Endothelial cell of umbilical vein (primary cell): Measurements from ENCODE around the gene ARMC3. TPM values are rescaled to one million over a fixed set of nuclear protein-coding genes. Genes with fewer than 3 reads are reported as not detected.

Experiments used
- BruUV-seq: library from RNA; stranded (reverse); fragments of 400-500 nt; replicated peaks from 2 replicates; lab custom pipeline; 2021; lab: Mats Ljungman, UMichigan
- CTCF ChIA-PET: fragments of 300-600, 350-600 bp; sonication (Branson Sonifier 250); formaldehyde crosslinking; loops from one replicate; lab custom pipeline; 2021; ENCODE audit warnings: antibody characterized with exemption, inconsistent platforms; lab: Charles Lee
- POLR2A ChIA-PET: fragments of 300-600, 350-600 bp; sonication (Branson Sonifier 250); formaldehyde crosslinking; loops from one replicate; lab custom pipeline; 2021; ENCODE audit warnings: antibody characterized with exemption, inconsistent platforms; lab: Charles Lee
- DNase-seq: peaks from one replicate; pipeline ENCODE4 v3.0.0-alpha.2; 2011; ENCODE audit warnings: low read depth, low spot score
- FAIRE-seq: peaks from 2 replicates; lab custom pipeline; 2011; peaks lifted over from hg19 to GRCh38; lab: Jason Lieb, UNC
- H2AFZ ChIP-seq: 2 replicates; pipeline ENCODE4 v1.6.0; 2012; ENCODE audit warnings: low read depth, low read length, control low read depth, inconsistent platforms
- H3K27ac ChIP-seq: 2 replicates; pipeline ENCODE4 v1.5.1; 2011; ENCODE audit warnings: low read depth, mild to moderate bottlenecking, control low read depth, low read length, moderate library complexity; ENCODE audit not compliant: insufficient read depth
- H3K27me3 ChIP-seq, 2 experiments: 2 replicates each; pipeline versions ENCODE4 v1.6.0 to v1.6.1; 2011; ENCODE audit warnings: low read length in 2 of 2, mixed read lengths in 1 of 2; ENCODE audit not compliant: control insufficient read depth in 2 of 2, insufficient read depth in 2 of 2
- H3K36me3 ChIP-seq, 2 experiments: 2 replicates in 1 of 2; 3 replicates in 1 of 2; pipeline ENCODE4 v1.5.1; 2011; ENCODE audit warnings: low read length in 2 of 2, mild to moderate bottlenecking in 1 of 2, moderate library complexity in 1 of 2; ENCODE audit not compliant: control insufficient read depth in 2 of 2, insufficient read depth in 2 of 2; ENCODE audit errors: extremely low read depth in 1 of 2
- H3K4me1 ChIP-seq: 3 replicates; pipeline ENCODE4 v1.5.1; 2011; ENCODE audit warnings: mild to moderate bottlenecking, low read length; ENCODE audit not compliant: control insufficient read depth, insufficient read depth; ENCODE audit errors: extremely low read depth
- H3K4me2 ChIP-seq: 2 replicates; pipeline ENCODE4 v1.6.1; 2011; ENCODE audit warnings: low read length, control low read depth, mixed read lengths; ENCODE audit not compliant: insufficient read depth
- H3K4me3 ChIP-seq, 3 experiments: fragments of 200-600 bp in 1 of 3; sonication (generic), shearing (Covaris generic) in 1 of 3; replicated peaks in 1 of 3; 2 replicates each; pipeline ENCODE4 v1.5.1; 2011 to 2016; ENCODE audit warnings: control low read depth in 3 of 3, low read length in 3 of 3, mild to moderate bottlenecking in 2 of 3, inconsistent platforms in 1 of 3, low read depth in 1 of 3, moderate library complexity in 1 of 3; ENCODE audit not compliant: insufficient read depth in 1 of 3
- H3K79me2 ChIP-seq: 2 replicates; pipeline ENCODE4 v1.6.0; 2012; ENCODE audit warnings: low read length, inconsistent platforms; ENCODE audit not compliant: control insufficient read depth, insufficient read depth
- H3K9ac ChIP-seq: replicated peaks from 2 replicates; pipeline ENCODE3; 2011; ENCODE audit warnings: low read length, control low read depth; ENCODE audit not compliant: insufficient read depth; ENCODE audit errors: extremely low read depth
- H3K9me1 ChIP-seq: replicated peaks from 3 replicates; pipeline ENCODE4 v1.6.0; 2011; ENCODE audit warnings: mild to moderate bottlenecking, low read length; ENCODE audit not compliant: control insufficient read depth, insufficient read depth; ENCODE audit errors: extremely low read depth
- H3K9me3 ChIP-seq: replicated peaks from 2 replicates; pipeline ENCODE4 v1.5.1; 2012; ENCODE audit warnings: low read length, inconsistent platforms; ENCODE audit not compliant: control insufficient read depth, insufficient read depth
- H4K20me1 ChIP-seq: replicated peaks from 2 replicates; pipeline ENCODE3; 2011; ENCODE audit warnings: mild to moderate bottlenecking, low read length; ENCODE audit not compliant: control insufficient read depth, insufficient read depth; ENCODE audit errors: extremely low read depth
- EZH2 ChIP-seq: IDR thresholded peaks from 2 replicates; pipeline ENCODE4 v1.6.1; 2012; ENCODE audit warnings: borderline replicate concordance, low read depth, mild to moderate bottlenecking, moderate library complexity, low read length, inconsistent platforms; ENCODE audit not compliant: severe bottlenecking
- FOS ChIP-seq: IDR thresholded peaks from 2 replicates; pipeline ENCODE4 v1.6.1; 2011; ENCODE audit warnings: mild to moderate bottlenecking, low read length, moderate library complexity, borderline replicate concordance; ENCODE audit not compliant: insufficient read depth
- GATA2 ChIP-seq: IDR thresholded peaks from 2 replicates; pipeline ENCODE4 v1.7.0; 2011; ENCODE audit warnings: low read depth, mild to moderate bottlenecking, moderate library complexity, mixed read lengths, low read length; ENCODE audit not compliant: insufficient read length, insufficient read depth
- JUN ChIP-seq: IDR thresholded peaks from 2 replicates; pipeline ENCODE4 v1.6.1; 2011; ENCODE audit warnings: borderline replicate concordance, low read depth; ENCODE audit not compliant: insufficient read length, insufficient read depth
- MAX ChIP-seq: IDR thresholded peaks from 2 replicates; pipeline ENCODE4 v1.6.1; 2011; ENCODE audit not compliant: insufficient read depth, insufficient read length
- MYC ChIP-seq: IDR thresholded peaks from one replicate; pipeline ENCODE4 v1.6.1; 2011; ENCODE audit warnings: mild to moderate bottlenecking, low read depth, low read length
- POLR2A ChIP-seq: IDR thresholded peaks from 2 replicates; pipeline ENCODE4 v1.6.1; 2012; ENCODE audit warnings: low read depth, mild to moderate bottlenecking, control low read depth, low read length
- POLR2AphosphoS5 ChIP-seq: IDR thresholded peaks from 2 replicates; pipeline ENCODE4 v1.6.1; 2012; ENCODE audit warnings: low read depth, mild to moderate bottlenecking, control low read depth, low read length, moderate library complexity; ENCODE audit not compliant: insufficient read depth
- dilution Hi-C: fragments of 300-500 bp; cut with MboI; formaldehyde crosslinking; loops from one replicate; pipeline ENCODE4 v1.15.0; 2019; ENCODE audit warnings: low sequenced_read_pairs; ENCODE audit not compliant: extremely low pct_ligation_motif_present
- intact Hi-C: fragments of 100-400 bp; cut with micrococcal nuclease; formaldehyde crosslinking; loops from one replicate; pipeline ENCODE4 v1.10.0; 2022
- polyA plus RNA-seq, 4 experiments: library from polyadenylated mRNA; depleted of rRNA in 3 of 4; stranded (reverse) in 3 of 4; unstranded in 1 of 4; fragments of >200 nt; gene quantifications; 2 replicates each; pipeline versions ENCODE4 v1.2.1 to v1.2.3, GENCODE V29; 2011 to 2012; ENCODE audit warnings: missing spikeins in 1 of 4
- total RNA-seq: library from RNA; stranded (reverse); gene quantifications from 2 replicates; pipeline ENCODE4 v1.2.3, GENCODE V29; 2021
- TF ChIP-seq, protein P1 (sequence below), 2 donors: IDR thresholded peaks; 1 replicate in 1 of 2; 2 replicates in 1 of 2; pipeline ENCODE4 v1.5.1; 2011; ENCODE audit warnings: low read length in 2 of 2, mild to moderate bottlenecking in 2 of 2, moderate library complexity in 2 of 2, control low read depth in 1 of 2, inconsistent platforms in 1 of 2, low read depth in 1 of 2; ENCODE audit not compliant: insufficient read depth in 1 of 2; ENCODE audit errors: extremely low read depth in 1 of 2

Gene ARMC3
- total and polyA plus RNA-seq, 2 donors (not counting 3 experiments of a cell fraction or from before 2014, with no cell fraction given), result not detected

GRCh38 chr10:22969704-22970103, 41.9 kb downstream of the ARMC3 start:
- H3K9ac ChIP-seq, result no peak overlapping the region
- no peak overlapping the region for H3K27ac ChIP-seq
- no peaks in the 10 kb centered on the region for H3K4me1 ChIP-seq
- FAIRE-seq, result no peak
- dilution Hi-C loops (no loop called here), intact Hi-C loops (loop anchor here (10.0 kb wide), 1 partner anchor 165 kb away; no protein-coding TSS in a partner anchor)
- ChIA-PET CTCF (no interaction called here), POLR2A (no interaction called here)
- H2AFZ ChIP-seq, result no peak overlapping the region
- H3K9me3 ChIP-seq, result no peaks in the 10 kb centered on the region
- no peaks in the 10 kb centered on the region for H3K36me3 ChIP-seq
- H3K27me3 ChIP-seq, result peaks cover 4 to 7% of the 10 kb centered on the region in 2 experiments
- no peaks in the 10 kb centered on the region for H3K79me2 ChIP-seq
- no peak overlapping the region for H3K4me3 ChIP-seq
- H4K20me1 ChIP-seq, result no peaks in the 10 kb centered on the region
- no peak overlapping the region for H3K4me2 ChIP-seq
- DNase-seq, result no peak
- no peaks in the 10 kb centered on the region for H3K9me1 ChIP-seq
- TF ChIP-seq, protein P1, sequence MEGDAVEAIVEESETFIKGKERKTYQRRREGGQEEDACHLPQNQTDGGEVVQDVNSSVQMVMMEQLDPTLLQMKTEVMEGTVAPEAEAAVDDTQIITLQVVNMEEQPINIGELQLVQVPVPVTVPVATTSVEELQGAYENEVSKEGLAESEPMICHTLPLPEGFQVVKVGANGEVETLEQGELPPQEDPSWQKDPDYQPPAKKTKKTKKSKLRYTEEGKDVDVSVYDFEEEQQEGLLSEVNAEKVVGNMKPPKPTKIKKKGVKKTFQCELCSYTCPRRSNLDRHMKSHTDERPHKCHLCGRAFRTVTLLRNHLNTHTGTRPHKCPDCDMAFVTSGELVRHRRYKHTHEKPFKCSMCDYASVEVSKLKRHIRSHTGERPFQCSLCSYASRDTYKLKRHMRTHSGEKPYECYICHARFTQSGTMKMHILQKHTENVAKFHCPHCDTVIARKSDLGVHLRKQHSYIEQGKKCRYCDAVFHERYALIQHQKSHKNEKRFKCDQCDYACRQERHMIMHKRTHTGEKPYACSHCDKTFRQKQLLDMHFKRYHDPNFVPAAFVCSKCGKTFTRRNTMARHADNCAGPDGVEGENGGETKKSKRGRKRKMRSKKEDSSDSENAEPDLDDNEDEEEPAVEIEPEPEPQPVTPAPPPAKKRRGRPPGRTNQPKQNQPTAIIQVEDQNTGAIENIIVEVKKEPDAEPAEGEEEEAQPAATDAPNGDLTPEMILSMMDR (IDR thresholded peaks at IDR 0.05; ENCODE audit: extremely low read depth in 1 of 2, insufficient read depth in 1 of 2, low read depth in 1 of 2, low read length in 2 of 2), result no peak
- TF ChIP-seq MYC, result no peak
- no peak for TF ChIP-seq JUN
- no peak for TF ChIP-seq EZH2
- TF ChIP-seq POLR2A, result no peak
- TF ChIP-seq GATA2, result no peak
- no peak for TF ChIP-seq MAX
- TF ChIP-seq POLR2AphosphoS5, result no peak
- TF ChIP-seq FOS, result no peak
- no TSS peak for BruUV-seq
